HEK293 (cell line): ENCODE results near the gene SH3RF1.

Experiments used
- ATF2 ChIP-seq: fragments of 450-650 bp; formaldehyde crosslinking; IDR thresholded peaks from 2 replicates; pipeline ENCODE4 v1.5.1; 2016; ENCODE audit warnings: missing biosample characterization, missing genetic modification characterization, low read depth
- CTCF ChIP-seq: fragments of 450-650 bp; formaldehyde crosslinking; IDR thresholded peaks from 2 replicates; pipeline ENCODE4 v1.5.1; 2016; ENCODE audit warnings: missing biosample characterization, missing genetic modification characterization
- ZNF121 ChIP-seq: fragments of 450-650 bp; formaldehyde crosslinking; IDR thresholded peaks from 2 replicates; pipeline ENCODE4 v1.5.1; 2016; ENCODE audit warnings: missing biosample characterization, missing genetic modification characterization
- ZNF157 ChIP-seq: fragments of 450-650 bp; formaldehyde crosslinking; IDR thresholded peaks from 2 replicates; pipeline ENCODE4 v1.5.1; 2016; ENCODE audit warnings: missing biosample characterization, missing genetic modification characterization
- ZNF18 ChIP-seq: fragments of 450-650 bp; formaldehyde crosslinking; IDR thresholded peaks from 2 replicates; pipeline ENCODE4 v1.5.1; 2016; ENCODE audit warnings: missing biosample characterization, missing genetic modification characterization
- ZNF248 ChIP-seq: fragments of 450-650 bp; formaldehyde crosslinking; IDR thresholded peaks from 2 replicates; pipeline ENCODE4 v1.5.1; 2017; ENCODE audit warnings: missing biosample characterization, missing genetic modification characterization
- ZNF544 ChIP-seq: fragments of 450-650 bp; formaldehyde crosslinking; IDR thresholded peaks from 2 replicates; pipeline ENCODE4 v1.5.0; 2017; ENCODE audit warnings: missing biosample characterization, missing genetic modification characterization
- ZNF777 ChIP-seq: fragments of 450-650 bp; formaldehyde crosslinking; IDR thresholded peaks from 2 replicates; pipeline ENCODE4 v1.5.1; 2017; ENCODE audit warnings: missing biosample characterization, missing genetic modification characterization, borderline replicate concordance
- ZSCAN5A ChIP-seq: fragments of 450-650 bp; formaldehyde crosslinking; IDR thresholded peaks from 2 replicates; pipeline ENCODE4 v1.5.1; 2016; ENCODE audit warnings: missing biosample characterization, missing genetic modification characterization

- TF ChIP-seq CTCF (tag by site-specific recombination) (no peak), ZNF544 (tag by site-specific recombination) (no peak), ZSCAN5A (tag by site-specific recombination) (no peak), ZNF121 (no peak), ATF2 (peak; percentile 53; the same call in 1 of the 2 replicates), ZNF157 (tag by site-specific recombination) (no peak), ZNF777 (tag by site-specific recombination) (no peak), ZNF248 (tag by site-specific recombination) (no peak), ZNF18 (no peak)
These were observed 114.4 kb downstream of the SH3RF1 start for GRCh38 chr4:169156392-169156791.
